Heart left ventricle (tissue), 13 donors: ENCODE results near the gene PRKCG.

Source experiments
- POLR2A ChIP-seq, 2 donors: fragments of 450-650 bp; IDR thresholded peaks; one replicate each; pipeline ENCODE4 v1.6.1; 2017; ENCODE audit warnings: antibody characterized with exemption in 2 of 2, mild to moderate bottlenecking in 2 of 2, moderate library complexity in 2 of 2
- TF ChIP-seq, protein P1 (sequence below), 12 donors: fragments of 200-600 bp; sonication (generic) in 4 of 12; IDR thresholded peaks; one replicate each; pipeline versions ENCODE4 v1.5.0 to v1.8.0; 2018 to 2022; ENCODE audit warnings: antibody characterized with exemption in 12 of 12, mild to moderate bottlenecking in 5 of 12
- donor health status: ischemic (EF 13 %, LVEDD 7.1; RV severe dilation, severe dysfunction).
- donor health status: DM: no; HTN: yes; CAD: no.
- donor health status: DM: no; HTN: no; CAD: no.
- donor health status: ischemic (EF 25% LVEDD 6.9; RV normal size, moderate dysfunction).
- donor health status: ischemic (EF 25% LVEDD 5.7; RV mildly dilated, moderate dysfunction).
- donor health status: ischemic (EF 35%, LVEDD 5.7; RV mildly dilated, moderate dysfunction).
- donor health status: nonischemic (EF 11% LVEDD 7.7; RV severe dilation, severe dysfunction).
- donor health status: DM: yes; HTN: yes; CAD: no.
- donor health status: PGD.
- donor health status: ischemic (EF 29% LVEDD 5.4; RV normal size, mild dysfunction).
- donor health status: nonischemic (EF 23%, LVEDD 6.1; RV moderate dilation, normal function).

- TF ChIP-seq, protein P1, sequence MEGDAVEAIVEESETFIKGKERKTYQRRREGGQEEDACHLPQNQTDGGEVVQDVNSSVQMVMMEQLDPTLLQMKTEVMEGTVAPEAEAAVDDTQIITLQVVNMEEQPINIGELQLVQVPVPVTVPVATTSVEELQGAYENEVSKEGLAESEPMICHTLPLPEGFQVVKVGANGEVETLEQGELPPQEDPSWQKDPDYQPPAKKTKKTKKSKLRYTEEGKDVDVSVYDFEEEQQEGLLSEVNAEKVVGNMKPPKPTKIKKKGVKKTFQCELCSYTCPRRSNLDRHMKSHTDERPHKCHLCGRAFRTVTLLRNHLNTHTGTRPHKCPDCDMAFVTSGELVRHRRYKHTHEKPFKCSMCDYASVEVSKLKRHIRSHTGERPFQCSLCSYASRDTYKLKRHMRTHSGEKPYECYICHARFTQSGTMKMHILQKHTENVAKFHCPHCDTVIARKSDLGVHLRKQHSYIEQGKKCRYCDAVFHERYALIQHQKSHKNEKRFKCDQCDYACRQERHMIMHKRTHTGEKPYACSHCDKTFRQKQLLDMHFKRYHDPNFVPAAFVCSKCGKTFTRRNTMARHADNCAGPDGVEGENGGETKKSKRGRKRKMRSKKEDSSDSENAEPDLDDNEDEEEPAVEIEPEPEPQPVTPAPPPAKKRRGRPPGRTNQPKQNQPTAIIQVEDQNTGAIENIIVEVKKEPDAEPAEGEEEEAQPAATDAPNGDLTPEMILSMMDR (IDR thresholded peaks at IDR 0.05): no peak
- TF ChIP-seq POLR2A (IDR thresholded peaks at IDR 0.05): no peak
Observed at GRCh38 chr19:53951947-53952346, 70.0 kb downstream of the PRKCG start.
